Peyer's patch (tissue), 4 donors: ENCODE results near the gene SEZ6. TPM values are rescaled to one million over a fixed set of nuclear protein-coding genes. Genes with fewer than 3 reads are reported as not detected.

Source experiments
- DNase-seq, 3 donors: peaks; one replicate each; pipeline ENCODE4 v3.0.0-alpha.2; 2017 to 2019
- H3K27ac ChIP-seq, 4 donors: fragments of 200-600 bp; sonication (generic); one replicate each; pipeline ENCODE4 v1.5.1; 2016 to 2019
- H3K27me3 ChIP-seq, 2 donors: fragments of 200-600 bp; sonication (generic); one replicate each; pipeline ENCODE4 v1.5.1; 2019
- H3K36me3 ChIP-seq, 3 donors: fragments of 200-600 bp; sonication (generic); one replicate each; pipeline ENCODE4 v1.5.1; 2016 to 2019
- H3K4me1 ChIP-seq, 4 donors: fragments of 200-600 bp; sonication (generic); one replicate each; pipeline ENCODE4 v1.5.1; 2016 to 2019
- H3K4me3 ChIP-seq, 4 donors: fragments of 200-600 bp; sonication (generic); 1 replicate in 3 of 4; 2 replicates in 1 of 4; pipeline ENCODE4 v1.5.1; 2016 to 2019; ENCODE audit warnings: mild to moderate bottlenecking in 1 of 4
- H3K9me3 ChIP-seq, 4 donors: fragments of 200-600 bp; sonication (generic); one replicate each; pipeline ENCODE4 v1.5.1; 2016 to 2019; ENCODE audit warnings: mild to moderate bottlenecking in 1 of 4
- POLR2A ChIP-seq, 2 donors: fragments of 450-650 bp; IDR thresholded peaks; one replicate each; pipeline ENCODE4 v1.5.1; 2017; ENCODE audit warnings: antibody characterized with exemption in 2 of 2, mild to moderate bottlenecking in 2 of 2, moderate library complexity in 2 of 2
- total RNA-seq, 4 donors: library from RNA; depleted of rRNA; stranded (reverse); fragments of >200 nt; gene quantifications; one replicate each; pipeline ENCODE4 v1.1.0, GENCODE V29; 2016
- TF ChIP-seq, protein P1 (sequence below), 6 experiments: fragments of 450-650 bp in 4 of 6; fragments of 200-600 bp in 2 of 6; sonication (generic) in 1 of 6; IDR thresholded peaks; one replicate each; pipeline ENCODE4 v1.5.1; 2017 to 2019; ENCODE audit warnings: antibody characterized with exemption in 6 of 6, mild to moderate bottlenecking in 3 of 6, moderate library complexity in 1 of 6

SEZ6 gene
- total RNA-seq, 4 donors from 2014 or later, result 0.66 to 1.1 TPM; not detected in 2

GRCh38 chr17:29021226-29021625 is 15.4 kb upstream of the SEZ6 start:
- H3K27ac ChIP-seq, result no peak overlapping the region
- no peaks in the 10 kb centered on the region for H3K27me3 ChIP-seq
- H3K9me3 ChIP-seq, result no peaks in the 10 kb centered on the region
- H3K4me3 ChIP-seq, result no peak overlapping the region
- H3K36me3 ChIP-seq, result no peaks in the 10 kb centered on the region
- TF ChIP-seq POLR2A (IDR thresholded peaks at IDR 0.05), result no peak
- TF ChIP-seq, protein P1, sequence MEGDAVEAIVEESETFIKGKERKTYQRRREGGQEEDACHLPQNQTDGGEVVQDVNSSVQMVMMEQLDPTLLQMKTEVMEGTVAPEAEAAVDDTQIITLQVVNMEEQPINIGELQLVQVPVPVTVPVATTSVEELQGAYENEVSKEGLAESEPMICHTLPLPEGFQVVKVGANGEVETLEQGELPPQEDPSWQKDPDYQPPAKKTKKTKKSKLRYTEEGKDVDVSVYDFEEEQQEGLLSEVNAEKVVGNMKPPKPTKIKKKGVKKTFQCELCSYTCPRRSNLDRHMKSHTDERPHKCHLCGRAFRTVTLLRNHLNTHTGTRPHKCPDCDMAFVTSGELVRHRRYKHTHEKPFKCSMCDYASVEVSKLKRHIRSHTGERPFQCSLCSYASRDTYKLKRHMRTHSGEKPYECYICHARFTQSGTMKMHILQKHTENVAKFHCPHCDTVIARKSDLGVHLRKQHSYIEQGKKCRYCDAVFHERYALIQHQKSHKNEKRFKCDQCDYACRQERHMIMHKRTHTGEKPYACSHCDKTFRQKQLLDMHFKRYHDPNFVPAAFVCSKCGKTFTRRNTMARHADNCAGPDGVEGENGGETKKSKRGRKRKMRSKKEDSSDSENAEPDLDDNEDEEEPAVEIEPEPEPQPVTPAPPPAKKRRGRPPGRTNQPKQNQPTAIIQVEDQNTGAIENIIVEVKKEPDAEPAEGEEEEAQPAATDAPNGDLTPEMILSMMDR (IDR thresholded peaks at IDR 0.05), result no peak
- DNase-seq, result no peak
- H3K4me1 ChIP-seq, result peaks cover 0 to 8% (median 4%) of the 10 kb centered on the region in 4 donors

DNA sequence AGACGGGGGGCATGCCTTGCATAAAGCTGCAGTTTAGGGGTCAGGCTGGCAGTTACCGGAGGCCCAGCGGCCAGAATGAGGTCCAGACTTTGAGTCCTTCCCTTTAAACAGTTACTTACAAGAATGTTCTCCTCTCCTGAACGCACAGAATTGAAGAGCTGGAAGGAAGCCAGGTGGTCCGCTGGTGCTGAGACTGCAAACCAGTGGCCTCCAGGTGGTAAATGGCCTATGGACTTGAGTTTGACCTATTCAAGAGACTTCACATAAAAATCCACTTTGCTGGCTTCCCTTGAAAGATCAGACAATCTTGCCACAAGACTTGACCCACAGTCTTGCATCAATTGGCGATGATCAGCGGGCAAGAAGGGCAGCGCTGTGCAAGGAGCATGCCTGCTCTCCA is 14.7 kb upstream of the SEZ6 start:
- peaks cover 0 to 8% (median 4%) of the 10 kb centered on the region in 4 donors for H3K4me1 ChIP-seq
- H3K36me3 ChIP-seq, result no peaks in the 10 kb centered on the region
- no peaks in the 10 kb centered on the region for H3K27me3 ChIP-seq
- no peak overlapping the region for H3K4me3 ChIP-seq
- no peak for DNase-seq
- TF ChIP-seq POLR2A (IDR thresholded peaks at IDR 0.05), result no peak
- TF ChIP-seq, protein P1 (IDR thresholded peaks at IDR 0.05), result no peak
- H3K9me3 ChIP-seq, result no peaks in the 10 kb centered on the region
- H3K27ac ChIP-seq, result no peak overlapping the region

GRCh38 chr17:29019475-29020181 is 13.8 kb upstream of the SEZ6 start:
- no peaks in the 10 kb centered on the region for H3K9me3 ChIP-seq
- no peaks in the 10 kb centered on the region for H3K36me3 ChIP-seq
- H3K4me1 ChIP-seq, result peaks cover 0 to 8% (median 4%) of the 10 kb centered on the region in 4 donors
- H3K4me3 ChIP-seq, result peak overlapping the region in 2 of 4 donors; percentile 14 to 16
- no peak overlapping the region for H3K27ac ChIP-seq
- TF ChIP-seq POLR2A (IDR thresholded peaks at IDR 0.05), result no peak
- TF ChIP-seq, protein P1 (IDR thresholded peaks at IDR 0.05), result no peak
- H3K27me3 ChIP-seq, result no peaks in the 10 kb centered on the region
- no peak for DNase-seq

GRCh38 chr17:29018788-29019474 is 13.1 kb upstream of the SEZ6 start:
- no peak for DNase-seq
- Histone ChIP-seq H3K27me3 (no peaks in the 10 kb centered on the region), H3K4me1 (peaks cover 0 to 8% (median 4%) of the 10 kb centered on the region in 4 donors), H3K4me3 (no peak overlapping the region), H3K9me3 (no peaks in the 10 kb centered on the region), H3K27ac (no peak overlapping the region), H3K36me3 (no peaks in the 10 kb centered on the region)
- TF ChIP-seq, protein P1 (IDR thresholded peaks at IDR 0.05), result no peak
- no peak for TF ChIP-seq POLR2A (IDR thresholded peaks at IDR 0.05)

GRCh38 chr17:29016345-29017210 is 10.7 kb upstream of the SEZ6 start:
- no peaks in the 10 kb centered on the region for H3K36me3 ChIP-seq
- no peak overlapping the region for H3K4me3 ChIP-seq
- H3K27ac ChIP-seq, result no peak overlapping the region
- H3K9me3 ChIP-seq, result no peaks in the 10 kb centered on the region
- no peaks in the 10 kb centered on the region for H3K27me3 ChIP-seq
- TF ChIP-seq, protein P1 (IDR thresholded peaks at IDR 0.05), result no peak
- no peak for TF ChIP-seq POLR2A (IDR thresholded peaks at IDR 0.05)
- H3K4me1 ChIP-seq, result peaks cover 0 to 8% (median 4%) of the 10 kb centered on the region in 4 donors
- DNase-seq, result no peak
